Activated CD4-positive, CD25-positive, alpha-beta regulatory T cell treated with anti-CD3 and anti-CD28 coated beads, Interleukin-2, amount 50 U/mL, for 16 hours (primary cell): Measurements from ENCODE around the gene OLFM1.
"Not testable (repeated sequence)": the region's sequence is repeated elsewhere in the genome, so short reads cannot be mapped to it uniquely, and the experiment has no call there.

Source experiments
- DNase-seq: peaks from one replicate; pipeline ENCODE4 v3.0.0-alpha.2; 2020; ENCODE audit warnings: low read depth, low spot score

OLFM1 gene

DNA sequence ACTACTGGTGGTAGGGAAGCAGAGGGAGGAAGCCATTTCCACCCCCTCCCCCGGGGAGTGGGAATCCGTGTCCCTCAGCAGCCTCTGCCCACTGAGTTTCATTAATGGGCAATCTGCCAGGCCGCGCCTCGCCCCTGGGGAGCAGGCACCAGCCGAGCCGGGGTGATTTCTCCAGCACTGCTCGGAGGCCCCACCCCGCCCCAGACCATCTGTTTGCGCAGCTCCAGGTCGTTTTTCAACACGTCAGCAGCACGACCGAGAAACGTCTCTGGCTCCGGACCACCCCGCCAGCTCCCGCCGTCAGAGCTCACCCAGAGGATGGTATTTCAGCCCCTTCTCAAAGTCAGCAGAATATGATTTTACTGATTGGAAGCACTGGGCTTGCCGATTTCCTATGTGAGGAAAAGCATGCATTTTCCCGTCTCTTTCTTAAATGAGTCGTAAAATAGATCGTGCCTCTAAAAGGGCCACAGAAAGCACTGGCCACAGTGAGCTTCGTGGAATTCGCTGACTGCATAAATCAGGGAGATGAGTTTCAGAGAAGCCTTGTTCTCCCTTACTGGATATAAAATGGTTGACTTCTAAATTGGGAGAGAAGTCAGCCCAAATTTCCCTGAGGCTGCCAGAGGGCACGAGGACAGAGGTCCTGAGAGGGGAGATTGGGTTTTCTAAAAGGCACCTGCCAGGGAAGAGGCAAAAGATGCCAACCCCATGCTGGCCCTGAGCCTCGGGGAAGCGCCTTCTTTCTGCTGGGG, 47.0 kb downstream of the OLFM1 start:
- DNase-seq: no peak

DNA sequence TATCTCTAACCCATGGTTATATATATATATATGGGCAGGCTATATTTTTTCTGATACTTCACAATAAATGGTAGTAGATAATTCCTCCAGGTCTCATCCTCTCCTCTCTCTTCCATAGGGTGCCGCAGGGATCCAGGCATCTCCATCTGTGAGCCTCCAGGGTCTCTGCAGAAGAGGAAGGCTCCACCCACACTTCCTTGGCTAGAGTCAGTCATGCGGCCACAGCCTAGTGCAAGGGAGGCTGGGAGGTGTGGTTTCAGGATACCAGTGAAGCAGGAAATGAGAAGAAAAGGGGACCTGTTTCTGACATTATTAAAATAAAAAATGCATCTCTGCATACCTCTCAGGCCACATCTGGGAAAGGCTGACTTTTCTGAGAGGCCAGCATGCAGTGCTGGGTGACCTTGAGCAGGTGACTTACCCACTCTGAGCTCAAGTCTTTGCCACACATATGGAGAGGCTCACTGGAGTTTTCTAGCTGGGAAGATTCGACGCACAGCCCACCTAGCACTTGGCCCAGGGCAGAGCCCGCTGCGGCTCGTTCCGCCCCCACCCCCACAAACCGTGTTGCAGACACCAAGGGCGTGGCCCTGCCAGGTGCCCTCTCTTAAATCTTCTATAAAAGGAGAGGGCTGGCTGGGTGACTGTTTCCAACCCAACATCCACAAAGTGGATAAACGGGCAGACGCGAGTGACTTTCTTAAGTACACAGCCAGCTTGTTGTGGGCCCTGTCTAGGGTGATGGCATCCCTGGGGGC, 47.9 kb downstream of the OLFM1 start:
- DNase-seq: no peak

DNA sequence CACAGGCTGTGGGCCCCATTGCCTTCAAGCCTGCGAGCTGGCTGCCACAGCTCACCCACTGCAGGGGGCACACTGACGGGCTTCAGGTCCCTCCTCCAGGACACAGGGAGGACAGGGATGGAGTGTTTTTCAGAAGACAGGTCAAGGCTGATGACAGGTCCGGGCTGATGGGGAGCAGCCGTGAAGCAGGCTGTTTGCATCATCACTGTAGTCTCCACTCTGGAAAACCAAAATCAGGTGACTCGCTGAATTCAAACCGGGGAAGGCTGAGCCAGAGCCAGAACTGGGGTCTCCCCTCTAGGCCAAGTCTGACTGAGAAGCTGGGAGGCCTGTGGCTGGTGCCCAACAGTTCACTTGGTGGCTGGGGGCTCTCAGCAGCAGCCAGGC, 48.5 kb downstream of the OLFM1 start:
- DNase-seq: no peak

DNA sequence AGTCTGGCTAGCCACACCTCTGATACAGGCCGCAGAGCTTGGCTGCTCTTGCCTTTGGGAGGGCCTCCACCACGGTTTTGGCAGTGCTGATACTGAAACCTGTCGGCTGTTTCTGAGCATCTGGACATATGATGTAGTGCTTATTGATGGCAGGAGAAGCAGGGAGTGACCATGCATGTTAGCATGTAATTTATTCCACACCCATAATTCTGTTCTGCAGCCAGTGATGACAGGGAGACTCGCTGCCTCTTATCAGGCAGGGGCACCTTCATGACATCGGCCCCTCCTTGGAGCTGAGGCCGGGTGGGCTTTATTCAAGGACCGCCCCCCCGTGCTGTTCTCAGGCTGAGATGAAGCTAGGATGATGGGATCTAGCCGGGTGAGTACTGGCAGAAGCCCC, 49.0 kb downstream of the OLFM1 start:
- no peak for DNase-seq

DNA sequence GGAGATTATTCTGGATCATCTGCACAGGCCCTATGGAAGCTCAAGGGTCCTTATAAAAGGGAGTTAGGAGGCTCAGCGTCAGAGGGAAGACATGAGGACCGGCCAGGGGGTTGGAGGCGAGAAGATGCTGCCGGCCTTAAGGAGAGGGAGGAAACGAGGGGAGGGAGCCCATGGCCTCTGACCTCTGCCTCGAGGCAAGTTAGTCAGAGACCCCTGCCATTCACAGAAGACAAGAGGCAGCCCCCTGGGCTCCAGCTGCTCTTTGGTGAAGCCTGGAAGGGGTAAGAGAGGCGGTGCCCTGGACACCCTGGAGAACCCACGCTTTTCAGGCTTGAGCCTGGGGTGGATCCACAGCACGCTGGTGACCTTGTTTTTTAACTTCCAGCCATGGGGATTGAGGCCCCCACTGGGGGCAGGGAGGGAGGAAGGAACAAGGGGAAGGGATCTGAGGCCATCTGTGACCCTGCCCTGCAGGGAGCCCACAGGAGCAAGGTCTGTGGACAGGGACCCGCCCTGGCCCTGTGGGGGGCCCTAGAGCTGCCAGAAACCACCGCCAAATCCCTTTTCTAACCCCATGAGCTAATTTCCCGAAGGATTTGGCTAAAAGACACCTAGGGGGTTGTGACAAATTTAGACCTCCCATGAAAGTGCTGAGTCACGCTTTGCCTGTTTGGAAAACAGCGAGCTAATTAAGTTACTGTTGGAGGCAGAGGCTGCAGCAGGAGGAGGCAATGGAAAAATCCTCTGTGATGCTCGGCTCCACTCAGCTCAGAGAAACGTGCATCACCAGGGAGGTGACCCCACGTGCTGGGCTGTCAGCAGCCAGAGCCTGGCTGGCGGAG, 49.7 kb downstream of the OLFM1 start:
- DNase-seq: no peak

DNA sequence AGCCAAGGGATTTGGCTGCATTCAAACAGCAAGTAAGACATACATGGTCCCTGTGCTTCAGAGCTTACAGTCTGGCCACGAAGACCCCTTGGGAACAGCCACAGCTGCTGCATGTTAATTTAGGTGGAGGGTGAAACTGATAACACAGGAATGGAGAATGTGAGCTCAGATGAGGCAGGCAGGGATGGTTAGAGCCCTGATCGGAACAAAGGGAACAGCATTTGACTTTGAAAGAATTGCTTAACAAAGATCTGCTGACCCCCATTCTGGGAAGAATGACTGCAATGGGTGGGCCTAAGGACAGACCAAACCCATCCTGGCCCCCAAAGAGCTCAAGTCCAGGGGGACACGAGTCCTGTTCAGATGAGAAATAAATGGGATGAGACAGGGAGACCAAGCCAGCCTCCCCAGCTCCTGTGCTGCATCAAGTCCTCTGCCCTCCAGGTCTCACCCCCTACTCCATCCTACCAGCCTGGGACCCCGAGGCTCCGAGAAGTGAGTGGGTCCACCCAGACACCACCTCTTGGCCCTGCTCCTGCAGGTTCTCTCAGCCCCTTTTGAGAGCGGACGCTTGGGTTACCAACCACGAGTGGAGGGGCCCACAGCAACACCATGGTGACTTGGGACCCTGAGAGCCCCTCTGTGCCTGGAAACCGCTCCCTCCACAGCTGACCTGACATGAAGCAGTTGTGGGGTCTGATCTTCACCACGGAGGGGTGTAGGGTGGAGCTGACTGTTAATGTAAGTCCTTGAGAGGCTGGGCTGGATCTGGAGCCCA, 50.8 kb downstream of the OLFM1 start:
- DNase-seq: no peak

DNA sequence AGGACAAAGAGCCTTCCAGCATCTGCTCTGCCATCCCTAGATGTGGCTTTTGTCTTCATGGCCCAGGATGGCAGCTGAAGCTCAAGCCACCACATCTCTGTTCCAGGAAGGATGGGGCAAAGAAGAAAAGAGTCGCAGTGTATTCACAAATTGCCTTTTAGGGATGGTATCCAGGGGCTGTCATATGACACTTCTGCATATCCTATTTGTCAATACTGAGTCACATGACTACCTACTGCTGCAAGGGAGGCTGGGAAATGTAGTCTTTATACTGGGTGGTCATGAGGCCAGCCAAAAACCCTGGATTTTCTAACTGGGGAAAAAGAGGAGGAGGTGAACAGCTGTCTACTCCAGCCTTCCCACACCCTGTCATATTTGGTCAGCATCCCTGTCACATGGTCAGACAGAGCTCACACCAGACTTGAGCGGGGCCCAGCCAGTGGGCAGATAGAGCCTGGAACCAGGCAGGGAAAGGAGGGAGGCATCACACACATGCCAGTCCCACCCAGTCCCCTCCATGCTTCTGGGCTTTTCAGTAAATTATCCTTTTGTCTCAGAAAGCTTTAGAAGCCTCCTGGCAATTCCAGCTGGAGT, 52.0 kb downstream of the OLFM1 start:
- no peak for DNase-seq

DNA sequence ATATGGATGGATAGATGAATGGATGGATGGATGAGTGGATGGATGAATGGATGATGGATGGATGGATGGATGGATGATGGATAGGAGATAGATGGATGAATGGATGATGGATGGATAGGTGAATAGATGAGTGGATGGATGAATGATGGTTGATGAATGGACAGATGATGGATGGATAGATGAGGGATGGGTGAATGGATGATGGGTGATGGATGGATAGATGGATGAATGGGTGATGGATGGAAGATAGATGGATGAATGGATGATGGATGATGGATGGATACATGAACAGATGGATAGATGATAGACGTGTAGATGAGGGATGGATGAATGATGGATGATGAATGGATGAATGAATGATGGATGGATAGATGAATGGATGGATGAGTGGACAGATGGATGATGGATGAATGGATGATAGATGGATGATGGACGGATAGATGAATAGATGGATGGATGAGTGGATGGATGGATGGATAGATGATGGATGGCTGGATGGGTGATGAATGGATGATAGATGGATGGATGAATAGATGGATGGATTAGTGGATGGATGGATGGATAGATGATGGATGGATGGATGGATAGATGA, 53.8 kb downstream of the OLFM1 start:
- no peak for DNase-seq

DNA sequence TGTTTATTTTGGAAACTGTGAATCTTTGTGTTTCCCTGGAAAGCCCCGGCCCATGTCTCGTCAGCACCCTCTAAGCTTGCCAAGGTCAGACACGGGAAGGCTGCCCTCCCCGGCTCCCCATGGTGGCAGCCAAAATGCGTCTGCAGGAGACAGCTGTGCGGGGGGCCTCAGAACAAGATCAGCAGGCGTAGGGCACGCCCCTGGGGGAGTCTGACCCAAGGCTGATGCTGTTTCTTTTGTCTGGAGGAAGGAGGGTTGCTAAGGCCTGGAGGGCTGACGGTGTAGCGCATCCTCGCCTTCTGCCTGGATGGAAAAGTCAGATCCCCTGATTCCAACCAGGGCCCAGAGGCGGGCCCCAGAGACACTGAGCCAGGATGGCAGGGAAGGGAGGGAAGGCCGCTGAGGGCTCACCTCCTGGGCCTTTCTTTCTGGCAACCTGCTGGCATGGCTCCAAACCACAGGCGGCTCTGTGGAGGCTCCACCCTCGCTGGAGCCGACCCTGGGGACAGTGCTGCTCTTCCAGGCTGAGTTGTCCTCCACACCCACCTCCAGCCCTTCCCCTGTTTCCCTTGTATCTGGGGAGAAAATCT, 57.2 kb downstream of the OLFM1 start:
- DNase-seq: no peak

DNA sequence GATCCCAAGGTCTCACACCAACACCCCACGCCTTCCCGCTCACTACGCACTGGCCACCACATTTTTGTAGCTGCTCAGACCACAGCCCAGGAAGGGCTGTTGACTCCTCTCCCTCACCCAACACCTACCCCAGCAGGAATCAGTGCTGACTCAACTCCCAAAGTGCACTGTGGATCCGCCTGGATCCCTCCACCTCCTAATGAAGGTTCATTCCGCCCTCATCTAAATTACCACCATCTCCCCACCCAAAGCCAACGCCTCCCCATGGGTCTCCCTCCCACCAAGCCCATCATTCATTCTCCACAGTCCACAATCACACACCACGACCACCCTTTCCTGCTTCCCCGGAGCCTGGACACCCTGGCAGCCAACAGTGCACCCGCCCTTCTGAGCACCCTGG, 57.8 kb downstream of the OLFM1 start:
- DNase-seq: no peak

DNA sequence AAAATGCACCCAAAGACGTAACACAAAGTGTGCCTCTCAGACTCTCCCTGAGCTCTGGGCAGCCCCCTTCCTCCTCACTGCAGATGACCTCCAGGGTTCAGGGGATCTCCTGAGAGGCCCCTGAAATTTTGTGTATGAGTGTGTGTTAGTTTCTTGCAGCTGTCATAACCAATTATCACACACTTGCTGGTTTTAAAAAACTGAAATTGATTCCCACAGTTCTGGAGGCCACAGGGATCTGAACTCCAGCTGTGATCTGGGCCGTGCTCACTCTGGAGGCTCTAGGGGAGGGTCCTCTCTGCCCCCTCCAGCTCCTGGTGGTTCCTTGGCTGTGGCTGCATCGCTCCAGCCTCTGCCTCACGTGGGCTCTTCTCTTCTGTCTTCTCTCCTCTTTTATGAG, 58.8 kb downstream of the OLFM1 start:
- no peak for DNase-seq

DNA sequence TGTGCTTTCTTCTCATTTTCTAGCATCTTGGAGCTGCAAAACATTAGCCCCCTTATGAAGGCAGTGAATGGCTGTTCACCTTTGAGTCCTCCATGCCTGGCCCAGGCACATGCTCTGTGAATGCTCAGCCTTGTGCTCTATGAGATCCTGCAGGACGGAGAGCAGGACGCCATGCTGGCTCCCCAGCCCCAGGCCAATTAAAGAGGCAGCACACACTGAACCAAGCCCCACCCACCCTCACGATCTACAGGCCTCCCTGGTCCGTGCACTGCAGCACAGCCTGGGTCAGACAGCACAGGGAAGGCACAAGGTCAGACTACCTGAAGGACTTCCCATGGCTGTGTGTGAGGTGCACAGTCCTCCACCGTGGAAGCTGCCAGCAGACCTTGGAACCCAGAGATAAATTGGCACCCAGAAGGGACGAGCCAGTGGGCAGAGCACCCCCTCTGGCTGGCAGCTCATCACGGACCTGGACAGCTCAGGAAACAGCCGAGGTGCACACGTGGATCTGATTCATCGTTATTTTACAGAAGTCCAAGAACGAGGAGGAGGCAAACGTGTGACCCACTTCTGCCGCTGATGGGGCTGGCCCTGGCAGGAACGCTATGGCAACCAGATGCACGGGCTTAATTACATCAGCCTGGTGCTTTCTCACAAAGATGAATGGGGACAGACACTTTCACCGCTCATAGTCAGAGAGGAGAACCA, 59.5 kb downstream of the OLFM1 start:
- DNase-seq: no peak

DNA sequence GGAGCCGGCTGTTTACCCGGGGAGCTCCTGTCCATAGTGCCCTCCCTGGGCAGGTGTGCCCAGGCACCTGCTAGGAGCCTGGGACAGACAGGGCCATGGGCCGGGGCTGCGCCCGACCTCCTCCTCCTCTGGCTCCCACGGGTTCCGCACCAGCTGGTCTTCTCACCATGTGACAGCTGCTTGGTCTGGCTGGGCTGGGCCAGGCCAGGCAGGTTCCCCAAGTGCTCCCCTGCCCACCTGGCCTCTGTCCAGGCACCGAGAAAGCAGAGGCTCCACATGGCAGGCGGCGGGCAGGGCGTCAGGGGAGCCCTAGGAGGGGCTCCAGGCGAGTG, 60.0 kb downstream of the OLFM1 start:
- DNase-seq: no peak

DNA sequence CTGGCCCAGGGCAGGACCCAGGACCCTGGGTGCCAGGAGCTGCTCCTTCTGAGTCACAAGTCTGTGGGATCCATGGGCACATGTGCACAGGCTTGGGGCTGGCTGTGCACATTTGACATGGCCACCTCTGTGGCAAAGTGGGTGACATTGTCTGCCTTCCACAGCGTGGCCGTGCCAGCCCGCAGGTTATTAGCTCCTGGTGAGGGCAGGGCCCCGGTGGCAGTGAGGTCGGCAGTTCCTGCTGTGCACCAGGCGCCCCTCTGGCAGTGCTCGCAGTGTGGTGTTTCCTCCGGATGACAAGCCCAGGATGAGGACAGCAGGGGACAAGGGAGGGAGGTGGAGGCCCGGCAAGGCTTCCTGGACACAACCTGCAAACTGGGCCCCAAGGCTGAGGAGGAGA, 60.5 kb downstream of the OLFM1 start:
- DNase-seq: no peak

DNA sequence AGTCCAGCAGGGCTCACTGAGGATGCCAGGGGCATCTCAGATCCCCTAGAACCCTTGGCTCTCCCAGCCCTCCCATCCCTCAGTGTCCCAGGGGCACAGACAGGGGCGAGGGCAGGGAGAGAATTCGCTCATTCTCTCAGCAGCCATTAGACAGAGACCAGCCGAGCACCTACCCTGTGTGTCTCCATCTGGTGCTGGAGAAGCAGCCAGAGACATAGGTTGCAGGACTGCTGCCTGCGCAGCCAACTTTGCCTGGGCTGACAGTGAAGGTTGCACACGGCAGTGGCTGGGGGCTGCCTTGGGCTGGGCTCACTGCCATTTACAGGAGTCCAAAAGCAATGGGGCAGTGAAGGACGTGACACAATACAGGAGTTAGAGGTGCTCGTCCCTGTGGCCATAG, 60.9 kb downstream of the OLFM1 start:
- no peak for DNase-seq

DNA sequence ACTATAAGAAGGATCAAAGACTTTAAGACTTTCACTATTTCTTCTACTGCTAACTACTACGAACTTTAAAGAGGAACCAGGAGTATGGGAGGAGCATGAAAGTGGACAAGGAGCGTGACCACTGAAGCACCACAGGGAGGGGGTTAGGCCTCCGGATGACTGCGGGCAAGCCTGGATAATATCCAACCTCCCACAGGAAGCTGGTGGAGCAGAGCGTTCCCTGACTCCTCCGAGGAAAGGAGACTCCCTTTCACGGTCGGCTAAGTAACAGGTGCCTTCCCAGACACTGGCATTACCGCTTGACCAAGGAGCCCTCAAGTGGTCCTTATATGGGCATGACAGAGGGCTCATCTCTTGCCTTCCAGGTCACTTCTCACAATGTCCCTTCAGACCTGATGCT, 62.4 kb downstream of the OLFM1 start:
- DNase-seq: not testable (repeated sequence)

DNA sequence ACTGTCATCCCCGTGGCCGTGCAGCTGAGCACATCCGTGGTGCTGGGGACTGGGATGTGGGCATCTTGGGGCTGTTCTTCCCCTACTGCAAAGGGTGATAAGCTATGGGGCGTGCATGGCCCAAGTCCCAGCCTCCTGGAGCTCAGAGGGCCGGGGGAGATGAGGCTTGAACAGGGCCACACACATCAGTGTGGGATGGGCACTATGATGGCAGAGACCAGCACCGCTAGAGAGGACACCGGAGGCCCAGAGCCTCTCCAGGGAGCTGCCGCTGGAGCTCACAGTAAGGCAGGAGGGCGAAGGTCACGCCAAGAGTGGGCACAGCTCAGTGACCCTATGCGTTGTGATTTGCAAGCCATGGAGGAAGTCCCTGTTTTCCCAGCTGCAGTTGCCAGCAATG, 63.5 kb downstream of the OLFM1 start:
- DNase-seq: no peak

DNA sequence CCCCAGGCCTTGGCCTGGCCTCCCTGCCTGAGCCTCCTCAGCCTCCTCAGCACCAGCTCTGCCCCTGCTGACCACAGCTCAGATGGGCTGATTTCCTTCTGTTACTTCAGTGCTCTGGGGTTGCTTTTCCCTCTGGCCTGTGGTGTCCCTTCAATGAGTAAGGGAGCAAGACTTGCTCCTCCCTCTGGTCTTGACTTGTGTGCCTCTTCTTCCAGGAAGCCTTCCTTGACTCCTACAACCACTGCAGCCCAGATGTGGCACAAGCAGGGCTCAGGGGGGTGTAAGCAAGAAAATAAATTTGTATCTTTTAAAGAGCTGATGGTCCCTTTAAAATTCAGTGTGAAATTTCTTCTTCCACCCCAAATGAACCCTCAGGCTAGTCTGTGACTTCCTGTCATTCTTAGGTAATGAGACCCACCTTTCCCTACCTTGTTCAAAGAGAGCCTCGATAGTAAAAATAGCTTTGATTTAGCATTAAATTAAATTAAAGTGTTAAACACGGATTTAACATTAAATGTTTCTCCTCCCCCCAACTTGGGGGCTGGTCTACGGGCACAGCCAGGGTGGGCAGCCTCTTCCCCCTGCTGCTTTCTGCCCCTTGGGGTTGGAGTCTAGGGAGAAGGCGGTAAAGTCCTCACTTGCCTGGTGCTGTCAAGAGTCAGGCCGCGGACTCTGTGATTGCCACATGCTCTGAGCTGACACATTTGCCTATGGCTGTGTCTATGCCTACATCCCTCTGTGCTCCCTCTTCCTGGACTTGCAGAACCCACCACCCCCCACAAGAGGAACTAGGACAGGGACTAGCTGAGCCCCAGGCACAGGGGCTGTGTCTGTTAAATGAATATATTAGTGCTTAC, 64.5 kb downstream of the OLFM1 start:
- DNase-seq: no peak
